HG03139 (cell line): Measurements from ENCODE around the gene QRFPR.
"Not testable (repeated sequence)": the region's sequence is repeated elsewhere in the genome, so short reads cannot be mapped to it uniquely, and the experiment has no call there.

Experiments
- ATAC-seq: cut with Tn5 transposase; IDR thresholded peaks from one replicate; pipeline ENCODE4 v1.9.1; 2021; ENCODE audit not compliant: unreplicated experiment

The QRFPR gene

GRCh38 chr4:121339824-121340223, 41.0 kb downstream of the QRFPR start:
- ATAC-seq, result no peak

DNA sequence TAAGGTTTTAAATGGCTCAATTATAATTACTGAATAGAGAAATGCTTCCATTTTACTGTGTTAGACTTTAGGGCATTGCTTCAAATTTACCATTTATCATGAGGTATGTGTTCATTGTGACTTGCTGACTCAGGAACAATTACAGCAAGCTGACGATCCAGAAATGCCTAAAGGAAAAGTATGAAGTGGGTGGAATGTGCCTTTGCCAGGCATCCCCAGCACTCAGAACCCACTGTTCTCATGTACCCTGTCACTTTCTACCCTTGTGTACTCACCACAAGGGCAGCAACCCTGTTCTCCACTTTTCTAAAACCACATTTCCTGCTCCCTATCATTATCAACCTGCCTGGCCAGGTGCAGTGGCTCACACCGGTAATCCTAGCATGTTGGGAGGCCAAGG, 41.5 kb downstream of the QRFPR start:
- no peak for ATAC-seq

DNA sequence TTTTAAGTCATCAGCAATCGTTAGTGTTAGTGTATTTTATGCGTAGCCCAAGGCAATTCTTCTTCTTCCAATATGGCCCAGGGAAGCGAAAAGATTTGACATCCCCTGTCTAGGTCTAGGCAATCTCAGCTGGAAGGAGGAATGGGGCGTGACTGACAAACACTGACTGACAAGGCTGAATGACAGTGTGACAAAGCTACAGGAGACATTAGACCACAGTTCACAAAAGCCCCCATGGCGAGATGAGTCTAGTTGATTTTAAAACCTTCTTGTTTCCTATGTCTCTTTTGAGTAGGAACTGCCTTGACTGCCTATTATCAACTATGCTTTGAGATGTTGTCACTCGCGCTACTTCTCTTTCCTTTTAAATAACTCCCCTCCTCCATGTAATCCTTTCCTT, 42.3 kb downstream of the QRFPR start:
- no peak for ATAC-seq

- no peak for ATAC-seq
These were observed 44.1 kb downstream of the QRFPR start for GRCh38 chr4:121336706-121337105.

GRCh38 chr4:121330180-121330665, 50.6 kb downstream of the QRFPR start:
- no peak for ATAC-seq

GRCh38 chr4:121326597-121326996, 54.2 kb downstream of the QRFPR start:
- no peak for ATAC-seq

DNA sequence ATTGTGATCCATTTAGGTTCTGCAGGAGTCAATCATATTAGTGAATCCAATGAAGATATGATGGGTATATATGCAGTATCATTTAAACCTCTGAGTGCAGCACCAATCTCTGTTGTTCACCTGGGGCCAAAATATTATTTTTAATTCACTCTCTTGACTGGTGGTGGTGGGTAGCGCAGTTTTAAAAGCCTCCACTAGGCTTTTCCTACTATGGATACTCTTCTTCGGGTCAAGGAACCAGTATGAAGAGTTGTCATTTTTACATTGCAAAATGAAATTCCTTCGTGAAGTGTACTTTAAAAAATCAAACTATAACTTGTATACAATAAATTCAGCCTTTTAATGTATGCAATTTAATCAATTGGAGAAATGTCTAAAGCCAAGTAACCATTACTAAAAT, 56.5 kb downstream of the QRFPR start:
- no peak for ATAC-seq

DNA sequence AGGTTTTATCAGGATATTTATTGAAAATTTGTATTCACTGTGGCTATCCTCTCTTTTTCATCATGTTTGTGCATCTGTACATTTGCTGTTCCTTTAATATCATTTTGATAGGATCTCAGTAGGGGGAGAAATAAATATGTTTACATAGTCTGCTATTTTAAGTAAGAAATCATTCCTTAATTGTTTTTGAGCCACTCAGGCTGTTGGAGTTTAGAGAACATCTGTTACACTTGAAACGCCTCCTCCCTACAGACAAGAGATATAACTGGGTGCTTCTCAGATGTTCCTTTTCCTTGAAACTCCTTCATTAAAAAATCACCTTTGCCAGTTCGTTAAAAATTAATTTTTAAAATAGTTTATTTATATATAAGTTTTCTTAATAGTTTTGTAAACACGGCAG, 59.4 kb downstream of the QRFPR start:
- ATAC-seq, result no peak

- ATAC-seq, result no peak
These were observed 64.7 kb downstream of the QRFPR start for GRCh38 chr4:121316091-121316490.

DNA sequence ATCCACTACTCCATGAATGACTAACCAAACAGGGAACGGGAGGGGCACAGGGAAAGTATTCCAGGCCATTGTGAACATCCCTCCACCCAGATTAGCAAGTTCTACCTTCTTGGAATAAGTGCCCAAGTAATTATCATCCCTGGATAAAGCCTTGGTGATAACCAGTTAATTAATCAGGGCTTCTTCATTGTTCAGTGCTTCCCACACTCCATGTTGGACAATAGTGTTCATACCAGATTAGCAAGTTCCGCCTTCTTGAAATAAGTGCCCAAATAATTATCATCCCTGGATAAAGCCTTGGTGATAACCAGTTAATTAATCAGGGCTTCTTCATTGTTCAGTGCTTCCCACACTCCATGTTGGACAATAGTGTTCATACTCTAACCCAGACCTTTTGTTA, 67.4 kb downstream of the QRFPR start:
- not testable (repeated sequence) for ATAC-seq

DNA sequence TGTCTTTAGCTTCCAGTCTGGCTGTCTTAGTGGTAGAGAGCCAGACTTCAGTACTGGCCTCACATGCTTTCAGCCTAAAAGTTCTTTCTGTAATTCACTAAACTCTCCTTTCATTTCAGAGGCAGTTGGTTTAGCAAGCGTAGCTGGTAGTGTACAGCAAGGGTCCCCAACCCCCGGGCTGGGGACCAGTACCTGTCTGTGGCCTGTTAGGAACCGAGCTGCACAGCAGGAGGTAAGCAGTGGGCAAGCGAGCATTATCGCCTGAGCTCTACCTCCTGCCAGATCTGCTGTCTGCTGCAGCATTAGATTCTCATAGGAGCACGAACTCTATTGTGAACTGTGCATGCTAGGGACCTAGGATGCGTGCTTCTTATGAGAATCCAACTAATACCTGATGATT, 72.0 kb downstream of the QRFPR start:
- no peak for ATAC-seq

DNA sequence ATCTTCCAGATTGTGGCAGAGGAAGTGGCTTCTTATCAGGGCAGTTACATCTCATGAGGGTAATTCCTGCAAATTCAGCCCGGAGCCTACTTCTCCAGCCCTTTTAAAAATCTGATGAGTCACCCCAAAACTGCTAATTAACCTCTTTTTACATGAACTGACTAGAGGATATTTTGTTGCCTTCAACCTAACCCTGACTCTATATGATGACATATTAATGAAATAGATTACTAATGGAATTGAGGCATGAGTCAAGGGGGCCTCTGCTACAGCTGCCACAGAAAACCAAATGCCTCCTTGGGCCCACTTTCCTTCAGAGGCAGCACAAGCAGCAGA, 72.5 kb downstream of the QRFPR start:
- ATAC-seq, result no peak

GRCh38 chr4:121307445-121308327, 73.1 kb downstream of the QRFPR start:
- peak; percentile 97 for ATAC-seq

GRCh38 chr4:121306931-121307330, 73.9 kb downstream of the QRFPR start:
- no peak for ATAC-seq

DNA sequence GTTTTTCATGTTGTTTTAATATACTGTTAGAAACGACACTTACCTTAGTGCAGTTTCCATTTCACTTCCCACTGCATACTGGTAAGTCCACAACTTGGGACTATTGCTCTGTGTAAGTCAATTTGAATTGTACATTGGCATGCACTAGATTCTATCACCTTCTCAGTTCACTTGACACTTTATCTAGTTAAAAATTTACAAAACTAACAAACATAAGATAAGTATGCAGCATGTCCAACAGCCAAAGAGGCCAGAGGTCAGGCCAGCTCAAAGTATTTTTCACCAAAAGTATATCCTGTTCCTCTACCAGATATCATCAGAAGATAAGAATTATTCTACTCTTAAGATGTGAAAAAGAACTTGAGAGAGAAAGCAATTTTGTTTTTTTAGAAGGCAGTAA, 75.9 kb downstream of the QRFPR start:
- no peak for ATAC-seq

DNA sequence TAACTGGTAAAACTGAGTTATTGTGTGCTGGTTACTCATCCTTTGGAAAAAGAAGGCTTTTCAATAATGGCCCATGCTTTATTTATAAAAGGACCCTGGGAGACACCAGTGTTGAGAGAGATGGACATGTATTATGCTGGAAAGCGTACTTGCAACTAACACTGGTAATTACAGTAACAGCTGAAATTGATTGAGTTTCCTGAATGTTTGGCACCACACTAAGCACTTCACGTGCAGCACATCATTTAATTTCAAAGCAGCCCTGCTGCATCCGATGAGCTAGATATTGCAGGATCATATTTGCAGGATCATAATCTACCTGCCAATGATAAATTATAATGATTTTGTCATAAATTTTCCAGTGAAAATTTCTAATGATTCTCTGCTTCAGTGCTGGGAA, 81.5 kb downstream of the QRFPR start:
- no peak for ATAC-seq

- ATAC-seq, result no peak
These were observed 97.5 kb downstream of the QRFPR start for GRCh38 chr4:121283319-121283718.

DNA sequence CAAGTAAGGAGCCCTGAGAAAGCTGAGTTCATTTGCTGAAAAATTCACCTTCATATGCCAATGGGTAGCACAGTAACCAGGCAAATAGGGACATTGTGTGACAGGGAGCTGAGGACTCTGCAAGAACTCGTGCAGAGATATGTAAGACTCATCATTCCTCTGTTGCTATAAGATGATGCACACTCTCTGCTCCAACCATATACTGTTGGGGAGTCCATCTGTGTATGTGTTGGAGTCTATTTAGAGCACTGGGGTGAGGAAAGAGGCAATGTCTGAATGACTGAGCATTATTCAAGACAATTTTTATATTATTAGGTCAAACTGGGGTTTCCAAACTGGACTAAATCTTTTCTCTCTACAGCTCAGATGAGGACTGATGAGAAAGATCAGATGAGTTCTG, 100.4 kb downstream of the QRFPR start:
- no peak for ATAC-seq

DNA sequence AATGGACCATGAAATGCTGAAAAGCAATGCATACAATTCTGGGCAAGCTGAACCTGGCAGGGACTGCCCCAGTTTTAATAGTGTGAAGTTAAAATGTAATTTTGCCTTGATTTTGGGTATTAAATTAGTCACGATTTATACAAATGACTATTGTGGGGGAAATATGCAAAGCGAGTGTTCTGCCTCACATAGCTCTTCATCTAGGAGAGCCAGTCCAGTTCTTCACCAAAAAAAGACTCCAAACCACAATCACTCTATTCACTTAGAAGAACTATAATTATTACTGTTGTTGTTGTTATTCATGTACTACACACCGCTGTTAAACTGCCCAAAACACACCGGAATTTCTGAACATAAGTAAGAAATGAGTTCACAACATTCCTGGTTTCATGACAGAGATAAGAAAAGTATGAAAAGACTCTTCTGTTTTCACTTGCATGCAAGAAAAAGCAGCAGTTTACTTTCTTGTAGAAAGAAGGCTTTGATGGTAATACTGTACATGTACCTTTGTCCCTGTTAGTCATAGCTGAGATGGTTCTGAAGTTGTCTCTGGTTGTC, 101.9 kb downstream of the QRFPR start:
- ATAC-seq, result peak; percentile 84
